PFSK-1 (cell line): ENCODE measurements around the gene TTC28.

Experiments used
- FOXP2 ChIP-seq: optimal IDR thresholded peaks from 2 replicates; pipeline ENCODE3; 2011; ENCODE audit warnings: borderline replicate concordance, control low read depth, inconsistent platforms; ENCODE audit not compliant: insufficient read depth; ENCODE audit errors: extremely low read length, extremely low read depth
- POLR2AphosphoS5 ChIP-seq: IDR thresholded peaks from 2 replicates; pipeline ENCODE4 v1.6.1; 2012; ENCODE audit warnings: low read depth, mild to moderate bottlenecking, control low read depth, low read length, moderate library complexity
- SIN3A ChIP-seq: IDR thresholded peaks from 2 replicates; pipeline ENCODE4 v1.6.1; 2012; ENCODE audit warnings: mild to moderate bottlenecking, low read length, moderate library complexity, borderline replicate concordance; ENCODE audit not compliant: insufficient read depth
- TAF1 ChIP-seq: IDR thresholded peaks from 2 replicates; pipeline ENCODE4 v1.6.1; 2012; ENCODE audit warnings: low read length, control low read depth, borderline replicate concordance; ENCODE audit not compliant: insufficient read depth
- TF ChIP-seq, protein P1 (sequence below), 2 experiments: IDR thresholded peaks; 2 replicates each; pipeline versions ENCODE4 v1.6.1 to v1.8.0; 2011 to 2012; ENCODE audit warnings: low read depth in 2 of 2, low read length in 2 of 2, control low read depth in 1 of 2, inconsistent platforms in 1 of 2, mild to moderate bottlenecking in 1 of 2, moderate library complexity in 1 of 2; ENCODE audit not compliant: insufficient read depth in 1 of 2

TTC28 gene

DNA sequence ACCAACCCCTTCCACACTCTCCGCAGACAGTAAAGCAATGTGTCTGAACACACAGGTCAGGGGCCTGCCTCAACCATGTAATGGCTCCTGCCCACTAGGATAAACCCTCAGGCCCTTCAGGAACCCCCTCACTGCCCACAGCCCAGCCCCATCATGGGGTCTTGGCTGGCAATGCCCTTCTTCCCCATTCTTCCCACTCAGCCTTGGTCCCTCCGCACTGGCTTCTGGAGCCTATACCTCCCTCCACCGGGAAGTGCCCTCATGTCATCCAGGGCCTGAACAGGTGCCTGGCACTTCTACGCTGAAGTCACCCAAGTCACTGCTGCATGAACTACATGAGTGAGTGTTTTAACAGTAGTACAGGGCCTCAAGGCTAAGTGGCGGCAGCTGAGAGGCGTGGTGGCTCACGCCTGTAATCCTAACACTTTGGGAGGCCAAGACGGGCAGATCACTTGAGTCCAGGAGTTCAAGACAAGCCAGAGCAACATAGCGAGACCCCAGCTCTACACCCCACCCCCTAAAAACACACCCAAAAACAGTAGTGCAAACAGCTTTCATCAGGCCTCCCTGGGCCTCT is 685.8 kb downstream of the TTC28 start:
- TF ChIP-seq TAF1 (no peak), POLR2AphosphoS5 (no peak), SIN3A (no peak), FOXP2 (no peak)
- TF ChIP-seq, protein P1, sequence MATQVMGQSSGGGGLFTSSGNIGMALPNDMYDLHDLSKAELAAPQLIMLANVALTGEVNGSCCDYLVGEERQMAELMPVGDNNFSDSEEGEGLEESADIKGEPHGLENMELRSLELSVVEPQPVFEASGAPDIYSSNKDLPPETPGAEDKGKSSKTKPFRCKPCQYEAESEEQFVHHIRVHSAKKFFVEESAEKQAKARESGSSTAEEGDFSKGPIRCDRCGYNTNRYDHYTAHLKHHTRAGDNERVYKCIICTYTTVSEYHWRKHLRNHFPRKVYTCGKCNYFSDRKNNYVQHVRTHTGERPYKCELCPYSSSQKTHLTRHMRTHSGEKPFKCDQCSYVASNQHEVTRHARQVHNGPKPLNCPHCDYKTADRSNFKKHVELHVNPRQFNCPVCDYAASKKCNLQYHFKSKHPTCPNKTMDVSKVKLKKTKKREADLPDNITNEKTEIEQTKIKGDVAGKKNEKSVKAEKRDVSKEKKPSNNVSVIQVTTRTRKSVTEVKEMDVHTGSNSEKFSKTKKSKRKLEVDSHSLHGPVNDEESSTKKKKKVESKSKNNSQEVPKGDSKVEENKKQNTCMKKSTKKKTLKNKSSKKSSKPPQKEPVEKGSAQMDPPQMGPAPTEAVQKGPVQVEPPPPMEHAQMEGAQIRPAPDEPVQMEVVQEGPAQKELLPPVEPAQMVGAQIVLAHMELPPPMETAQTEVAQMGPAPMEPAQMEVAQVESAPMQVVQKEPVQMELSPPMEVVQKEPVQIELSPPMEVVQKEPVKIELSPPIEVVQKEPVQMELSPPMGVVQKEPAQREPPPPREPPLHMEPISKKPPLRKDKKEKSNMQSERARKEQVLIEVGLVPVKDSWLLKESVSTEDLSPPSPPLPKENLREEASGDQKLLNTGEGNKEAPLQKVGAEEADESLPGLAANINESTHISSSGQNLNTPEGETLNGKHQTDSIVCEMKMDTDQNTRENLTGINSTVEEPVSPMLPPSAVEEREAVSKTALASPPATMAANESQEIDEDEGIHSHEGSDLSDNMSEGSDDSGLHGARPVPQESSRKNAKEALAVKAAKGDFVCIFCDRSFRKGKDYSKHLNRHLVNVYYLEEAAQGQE (IDR thresholded peaks at IDR 0.05; ENCODE audit: insufficient read depth in 1 of 2, low read depth in 2 of 2, low read length in 2 of 2), result no peak

DNA sequence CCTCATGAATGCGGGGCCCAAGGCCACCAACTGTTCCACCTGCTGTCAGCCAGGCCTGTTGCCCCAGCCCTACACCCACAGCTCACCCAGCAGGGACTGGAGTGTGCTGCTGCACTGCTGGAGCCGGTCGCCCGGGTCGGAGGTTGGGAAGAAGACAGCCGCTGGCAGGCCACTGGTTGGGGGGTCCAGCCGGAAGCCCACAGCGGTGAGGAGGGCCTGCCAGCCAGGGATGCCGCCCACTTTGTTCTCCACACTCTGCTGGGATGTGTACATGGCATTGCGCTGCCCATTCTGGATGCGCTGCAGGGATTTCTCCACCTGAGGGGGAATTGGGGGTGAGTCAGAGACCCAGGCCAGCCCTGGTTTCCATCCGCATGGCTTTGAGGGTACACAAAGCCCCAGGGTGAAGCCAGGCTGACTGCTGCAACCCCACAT is 686.4 kb downstream of the TTC28 start:
- TF ChIP-seq POLR2AphosphoS5, result no peak

DNA sequence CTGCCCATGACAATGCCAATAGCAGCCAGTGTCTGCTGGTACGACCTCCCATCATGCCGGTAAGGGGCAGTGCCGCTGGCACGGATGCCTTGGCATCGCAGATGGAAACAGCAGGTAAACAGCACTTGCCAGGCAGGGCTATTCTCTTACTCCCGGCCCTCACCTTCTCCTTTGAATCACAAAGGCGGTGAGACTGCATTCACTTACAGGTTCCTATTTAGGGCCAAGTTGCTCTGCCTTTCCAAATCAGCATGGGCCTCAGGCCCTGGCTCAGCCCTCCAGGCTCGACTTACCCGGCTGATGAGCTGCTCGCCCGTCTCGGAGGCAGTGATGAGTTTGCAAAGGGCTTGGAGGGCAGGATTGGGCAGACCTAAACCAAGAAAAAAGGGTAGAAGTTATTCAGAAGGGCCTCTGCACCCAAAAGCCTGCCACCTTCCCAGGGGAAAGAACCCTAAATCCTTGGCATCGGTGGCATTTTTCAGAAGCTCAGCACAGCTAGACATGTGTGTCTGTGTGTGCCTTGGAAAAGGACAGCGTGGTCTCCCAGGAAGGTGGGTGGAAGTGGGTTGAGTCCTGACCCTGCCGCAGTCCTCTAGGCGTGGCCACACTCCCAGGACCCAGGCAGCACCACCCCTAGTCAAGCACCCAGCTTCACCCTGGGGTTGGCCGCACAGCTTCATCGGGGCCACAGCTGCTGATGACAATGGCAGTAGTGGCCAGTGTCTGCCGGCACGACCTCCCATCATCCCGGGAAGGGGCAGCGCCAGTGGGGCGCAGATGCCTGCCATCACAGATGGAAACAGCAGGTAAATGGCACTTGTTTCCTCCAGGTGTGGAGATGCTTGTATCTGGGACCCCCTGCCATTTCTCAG is 687.1 kb downstream of the TTC28 start:
- TF ChIP-seq FOXP2, result no peak
- TF ChIP-seq SIN3A, result no peak
- TF ChIP-seq POLR2AphosphoS5, result no peak
- TF ChIP-seq TAF1, result no peak
- TF ChIP-seq, protein P1 (IDR thresholded peaks at IDR 0.05; ENCODE audit: insufficient read depth in 1 of 2, low read depth in 2 of 2, low read length in 2 of 2), result no peak

DNA sequence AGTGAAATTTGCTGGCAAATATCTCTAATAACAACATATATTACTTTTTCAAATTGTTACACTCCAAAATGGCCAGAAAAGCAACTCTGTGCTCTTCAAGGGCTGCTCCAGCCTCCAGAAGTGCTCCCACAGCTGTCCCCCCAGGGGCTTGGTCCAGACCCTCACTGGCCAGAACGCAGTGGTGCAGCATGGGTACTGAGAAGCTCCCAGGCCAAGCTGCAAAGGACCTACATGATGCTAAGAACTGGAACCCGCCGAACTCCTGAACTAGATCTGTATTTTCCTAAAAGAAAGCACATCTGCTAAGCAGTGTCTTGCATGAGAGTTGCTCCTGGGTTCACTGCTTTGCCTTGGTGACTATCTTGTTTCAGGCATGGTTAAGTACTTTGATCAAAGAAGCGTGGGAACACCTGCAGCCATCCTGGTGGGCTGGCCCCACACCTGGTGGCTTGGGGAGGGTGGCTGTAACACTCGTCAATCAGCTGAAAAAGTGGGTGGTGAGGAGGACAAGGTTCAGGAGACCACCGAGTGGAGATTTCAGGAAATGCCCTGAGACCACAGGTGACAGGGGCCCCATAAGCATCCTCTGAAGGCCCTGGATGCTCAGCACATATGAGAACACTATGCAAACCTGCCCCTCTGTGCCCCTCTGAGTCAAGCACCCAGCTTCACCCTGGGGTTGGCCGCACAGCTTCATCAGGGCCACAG is 687.9 kb downstream of the TTC28 start:
- TF ChIP-seq FOXP2, result no peak
- TF ChIP-seq, protein P1 (IDR thresholded peaks at IDR 0.05; ENCODE audit: insufficient read depth in 1 of 2, low read depth in 2 of 2, low read length in 2 of 2), result no peak
- no peak for TF ChIP-seq POLR2AphosphoS5
- no peak for TF ChIP-seq SIN3A
- no peak for TF ChIP-seq TAF1

DNA sequence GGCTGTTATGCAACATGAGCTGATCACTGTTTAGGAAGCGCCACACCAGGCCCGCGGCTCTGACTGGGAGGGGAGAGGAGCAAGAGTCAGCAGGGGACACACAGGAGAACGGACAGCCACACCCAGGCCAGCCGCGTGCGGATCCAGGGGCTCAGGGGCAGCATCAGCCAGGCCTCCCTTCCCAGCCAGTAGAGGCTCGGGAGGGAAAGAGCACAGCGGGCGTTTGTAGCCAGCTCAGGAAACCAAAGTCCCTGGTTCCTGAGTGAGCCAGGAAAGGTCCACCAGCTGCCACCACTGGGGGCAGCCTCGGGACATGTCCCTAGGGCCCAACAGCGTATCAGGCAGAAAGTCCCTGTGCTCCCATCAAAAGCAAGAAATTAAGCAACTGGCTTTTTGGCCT is 688.8 kb downstream of the TTC28 start:
- TF ChIP-seq FOXP2 (no peak), POLR2AphosphoS5 (no peak), SIN3A (no peak), TAF1 (no peak)
- TF ChIP-seq, protein P1 (IDR thresholded peaks at IDR 0.05; ENCODE audit: insufficient read depth in 1 of 2, low read depth in 2 of 2, low read length in 2 of 2), result no peak
